DOHH2 (cell line): Measurements from ENCODE around the gene RAB8A.
A peak's percentile ranks its signal among the peaks of the same experiment; 100 is the strongest.
"Not testable (repeated sequence)": the region's sequence is repeated elsewhere in the genome, so short reads cannot be mapped to it uniquely, and the experiment has no call there.

Source experiments
- H3F3A ChIP-seq: fragments of 200-600 bp; sonication (generic), shearing (Covaris generic); 2 replicates; pipeline ENCODE4 v1.6.0; 2016; ENCODE audit warnings: antibody characterized with exemption, mild to moderate bottlenecking; ENCODE audit not compliant: control insufficient read depth, insufficient read depth
- H3K27ac ChIP-seq: fragments of 200-600 bp; sonication (generic); 2 replicates; pipeline ENCODE4 v1.5.1; 2014; ENCODE audit warnings: low read depth, mild to moderate bottlenecking, low read length, moderate library complexity
- H3K27me3 ChIP-seq: fragments of 200-600 bp; sonication (generic); 2 replicates; pipeline ENCODE4 v1.6.1; 2014; ENCODE audit warnings: mild to moderate bottlenecking, low read length, mixed read lengths; ENCODE audit not compliant: control insufficient read depth
- H3K36me3 ChIP-seq: fragments of 200-600 bp; sonication (generic); 2 replicates; pipeline ENCODE4 v1.6.1; 2014; ENCODE audit warnings: mild to moderate bottlenecking, low read length, moderate library complexity, mixed read lengths; ENCODE audit not compliant: control insufficient read depth
- H3K4me1 ChIP-seq: fragments of 200-600 bp; sonication (generic); 2 replicates; pipeline ENCODE4 v1.6.1; 2014; ENCODE audit warnings: mild to moderate bottlenecking, low read length, mixed read lengths; ENCODE audit not compliant: control insufficient read depth
- H3K4me2 ChIP-seq: fragments of 200-600 bp; sonication (generic); 2 replicates; pipeline ENCODE4 v1.6.0; 2014; ENCODE audit warnings: mild to moderate bottlenecking, low read length, moderate library complexity
- H3K4me3 ChIP-seq: fragments of 200-600 bp; sonication (generic); 2 replicates; pipeline ENCODE4 v1.5.1; 2014; ENCODE audit warnings: mild to moderate bottlenecking, low read length, mixed read lengths
- H3K79me2 ChIP-seq: fragments of 200-600 bp; sonication (generic); 2 replicates; pipeline ENCODE4 v1.6.1; 2014; ENCODE audit warnings: mild to moderate bottlenecking, low read length, mixed read lengths; ENCODE audit not compliant: control insufficient read depth
- H3K9me2 ChIP-seq: fragments of 200-600 bp; sonication (generic); replicated peaks from 2 replicates; pipeline ENCODE4 v1.6.1; 2014; ENCODE audit warnings: mild to moderate bottlenecking, low read length, mixed read lengths; ENCODE audit not compliant: control insufficient read depth
- H3K9me3 ChIP-seq: fragments of 200-600 bp; sonication (generic); 2 replicates; pipeline ENCODE4 v1.6.1; 2014; ENCODE audit warnings: antibody characterized with exemption, low read length, mixed read lengths; ENCODE audit not compliant: control insufficient read depth, insufficient read depth
- H4K20me1 ChIP-seq: fragments of 200-600 bp; sonication (generic); 2 replicates; pipeline ENCODE4 v1.6.0; 2014; ENCODE audit warnings: low read depth, mild to moderate bottlenecking, antibody characterized with exemption, low read length, moderate library complexity; ENCODE audit not compliant: control insufficient read depth, insufficient read depth
- EZH2phosphoT487 ChIP-seq: fragments of 200-600 bp; sonication (generic); IDR thresholded peaks from 2 replicates; pipeline ENCODE4 v1.6.1; 2017; ENCODE audit warnings: borderline replicate concordance, mild to moderate bottlenecking, antibody characterized with exemption, low read length, moderate library complexity, mixed read lengths
- TF ChIP-seq, protein P1 (sequence below): fragments of 200-600 bp; sonication (generic); IDR thresholded peaks from one replicate; pipeline ENCODE4 v1.5.1; 2014; ENCODE audit warnings: antibody characterized with exemption, mild to moderate bottlenecking, low read depth, low read length; ENCODE audit not compliant: poor library complexity, severe bottlenecking

Gene RAB8A

DNA sequence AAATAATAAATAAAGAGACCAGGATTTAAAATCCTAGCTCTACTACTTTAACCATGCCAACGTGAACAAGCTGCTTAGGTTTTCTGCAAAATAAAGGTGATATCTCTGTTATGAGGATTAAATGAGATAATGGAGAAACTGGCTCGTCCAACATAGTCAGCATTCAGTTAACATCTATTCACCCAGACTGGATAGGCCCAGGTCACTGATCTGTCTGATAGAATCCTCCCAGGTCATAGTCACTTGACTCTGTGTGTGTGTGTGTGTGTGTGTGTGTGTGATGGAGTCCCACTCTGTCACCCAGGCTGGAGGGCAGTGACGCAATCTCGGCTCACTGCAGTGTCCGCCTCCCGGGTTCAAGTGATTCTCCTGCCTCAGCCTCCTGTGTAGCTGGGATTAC is 12.9 kb upstream of the RAB8A start:
- 0 out of 2 replicates have a peak, but pooled peaks cover 6% of the 10 kb centered on the region for H3F3A ChIP-seq

DNA sequence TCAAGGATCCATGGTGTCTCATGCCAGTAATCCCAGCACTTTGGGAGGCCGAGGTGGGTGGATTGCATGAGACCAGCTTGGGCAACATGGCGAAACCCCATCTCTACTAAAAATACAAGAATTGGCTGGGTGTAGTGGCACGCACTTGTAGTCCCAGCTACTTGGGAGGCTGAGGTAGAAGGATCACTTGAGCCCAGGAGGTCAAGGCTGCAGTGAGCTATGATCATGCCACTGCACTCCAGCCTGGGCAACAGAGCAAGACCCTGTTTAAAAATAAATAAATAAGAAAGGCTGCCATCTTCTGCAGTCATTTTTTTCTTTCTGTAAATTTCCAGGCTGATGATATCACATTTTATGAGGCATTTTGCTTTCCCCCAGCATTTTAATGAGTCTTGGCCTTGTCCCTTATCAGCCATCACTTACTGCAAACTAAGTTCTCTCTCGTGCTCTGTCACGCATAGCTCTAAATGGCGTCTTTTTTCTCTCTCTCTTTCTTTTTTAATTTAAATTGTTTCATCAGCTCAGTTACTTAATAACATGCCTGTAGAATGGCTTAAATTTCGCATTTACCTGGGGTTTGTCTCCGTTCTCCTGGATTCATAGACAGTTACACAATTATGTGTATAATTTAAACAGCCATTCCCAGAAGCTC is 12.2 kb upstream of the RAB8A start:
- H3K79me2 ChIP-seq, H3K27me3 ChIP-seq, H3K9me2 ChIP-seq, H3K9me3 ChIP-seq, H3K4me2 ChIP-seq, H3F3A ChIP-seq, H4K20me1 ChIP-seq, H3K27ac ChIP-seq, H3K4me3 ChIP-seq: not testable (repeated sequence)
- Histone ChIP-seq H3K36me3 (peaks cover 74% of the 10 kb centered on the region), H3K4me1 (peaks cover 12% of the 10 kb centered on the region)

More for the DNA sequence above, 12.9 kb upstream of the RAB8A start:
- TF ChIP-seq, protein P1, sequence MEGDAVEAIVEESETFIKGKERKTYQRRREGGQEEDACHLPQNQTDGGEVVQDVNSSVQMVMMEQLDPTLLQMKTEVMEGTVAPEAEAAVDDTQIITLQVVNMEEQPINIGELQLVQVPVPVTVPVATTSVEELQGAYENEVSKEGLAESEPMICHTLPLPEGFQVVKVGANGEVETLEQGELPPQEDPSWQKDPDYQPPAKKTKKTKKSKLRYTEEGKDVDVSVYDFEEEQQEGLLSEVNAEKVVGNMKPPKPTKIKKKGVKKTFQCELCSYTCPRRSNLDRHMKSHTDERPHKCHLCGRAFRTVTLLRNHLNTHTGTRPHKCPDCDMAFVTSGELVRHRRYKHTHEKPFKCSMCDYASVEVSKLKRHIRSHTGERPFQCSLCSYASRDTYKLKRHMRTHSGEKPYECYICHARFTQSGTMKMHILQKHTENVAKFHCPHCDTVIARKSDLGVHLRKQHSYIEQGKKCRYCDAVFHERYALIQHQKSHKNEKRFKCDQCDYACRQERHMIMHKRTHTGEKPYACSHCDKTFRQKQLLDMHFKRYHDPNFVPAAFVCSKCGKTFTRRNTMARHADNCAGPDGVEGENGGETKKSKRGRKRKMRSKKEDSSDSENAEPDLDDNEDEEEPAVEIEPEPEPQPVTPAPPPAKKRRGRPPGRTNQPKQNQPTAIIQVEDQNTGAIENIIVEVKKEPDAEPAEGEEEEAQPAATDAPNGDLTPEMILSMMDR = no peak
- no peak for TF ChIP-seq EZH2phosphoT487
- Histone ChIP-seq H3K9me2 (no peaks in the 10 kb centered on the region), H3K4me2 (no peak overlapping the region), H3K4me1 (peaks cover 7% of the 10 kb centered on the region), H3K9me3 (no peaks in the 10 kb centered on the region), H3K79me2 (no peaks in the 10 kb centered on the region), H3K36me3 (peaks cover 78% of the 10 kb centered on the region), H3K27ac (no peak overlapping the region), H3K27me3 (no peaks in the 10 kb centered on the region), H3K4me3 (no peak overlapping the region), H4K20me1 (no peaks in the 10 kb centered on the region)

DNA sequence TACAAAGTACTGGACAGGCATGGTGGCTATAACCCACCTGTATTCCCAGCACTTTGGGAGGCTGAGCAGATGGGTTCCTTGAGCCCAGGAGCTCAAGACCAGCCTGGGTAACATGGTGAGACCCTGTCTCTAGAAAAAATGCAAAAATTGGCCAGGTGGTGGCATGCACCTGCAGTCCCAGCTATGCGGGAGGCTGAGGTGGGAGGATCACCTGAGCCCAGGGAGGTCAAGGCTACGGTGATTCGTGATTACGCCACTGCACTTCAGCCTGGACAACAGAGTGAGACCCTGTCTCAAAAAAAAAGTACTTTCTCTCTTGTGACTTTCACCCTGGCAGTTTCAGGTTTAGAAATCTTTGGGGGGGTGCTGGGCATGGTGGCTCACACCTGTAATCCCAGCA is 11.2 kb upstream of the RAB8A start:
- H4K20me1 ChIP-seq = no peaks in the 10 kb centered on the region
- H3K9me2 ChIP-seq = no peaks in the 10 kb centered on the region
- H3K4me2 ChIP-seq = no peak overlapping the region
- H3K4me3 ChIP-seq = no peak overlapping the region
- TF ChIP-seq, protein P1 = no peak
- no peak for TF ChIP-seq EZH2phosphoT487
- H3K79me2 ChIP-seq = no peaks in the 10 kb centered on the region
- H3K36me3 ChIP-seq = peaks cover 63% of the 10 kb centered on the region
- H3F3A ChIP-seq = peaks cover 11% of the 10 kb centered on the region
- no peaks in the 10 kb centered on the region for H3K27me3 ChIP-seq
- H3K9me3 ChIP-seq = no peaks in the 10 kb centered on the region
- H3K4me1 ChIP-seq = peaks cover 20% of the 10 kb centered on the region
- no peak overlapping the region for H3K27ac ChIP-seq

DNA sequence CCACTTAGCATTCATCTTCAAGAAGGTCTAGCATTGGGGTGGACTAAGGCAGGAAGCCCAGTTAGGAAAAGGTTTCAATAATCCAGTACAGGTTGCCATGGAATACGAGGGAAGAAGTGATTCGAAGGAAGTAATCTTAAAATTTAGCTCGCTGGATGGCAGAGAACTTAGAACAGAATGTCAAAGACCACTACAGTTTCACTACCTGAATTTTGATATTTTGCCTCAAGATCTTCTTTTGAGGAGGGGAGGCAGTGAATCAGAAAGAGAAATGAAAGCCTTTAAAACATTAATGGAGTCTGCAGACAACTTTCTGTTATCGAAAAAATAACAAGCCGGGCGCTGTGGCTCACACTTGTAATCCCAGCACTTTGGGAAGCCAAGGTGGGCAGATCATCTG is 7.0 kb upstream of the RAB8A start:
- Histone ChIP-seq H3F3A (peaks cover 16% of the 10 kb centered on the region), H3K79me2 (no peaks in the 10 kb centered on the region), H3K4me3 (no peak overlapping the region), H3K9me3 (no peaks in the 10 kb centered on the region), H3K4me2 (peak overlapping the region; percentile 45), H3K27ac (peak overlapping the region; percentile 35), H3K4me1 (peaks cover 30% of the 10 kb centered on the region), H4K20me1 (no peaks in the 10 kb centered on the region), H3K27me3 (no peaks in the 10 kb centered on the region), H3K36me3 (peaks cover 36% of the 10 kb centered on the region), H3K9me2 (no peaks in the 10 kb centered on the region)
- TF ChIP-seq, protein P1 = no peak
- no peak for TF ChIP-seq EZH2phosphoT487
